A673 (cell line): ENCODE data around the gene LRRC8A. TPM values are rescaled to one million over a fixed set of nuclear protein-coding genes. Genes with fewer than 3 reads are reported as not detected.

Experiments used
- BruUV-seq: library from RNA; stranded (reverse); fragments of 400-500 nt; replicated peaks from 2 replicates; lab custom pipeline; 2021; lab: Mats Ljungman, UMichigan
- CTCF ChIA-PET: fragments of 300-600 bp; sonication (Branson Sonifier 250); formaldehyde crosslinking; loops from one replicate; lab custom pipeline; 2022; ENCODE audit warnings: antibody characterized with exemption; lab: Charles Lee
- POLR2A ChIA-PET: fragments of 300-600 bp; sonication (Branson Sonifier 250); formaldehyde crosslinking; loops from one replicate; lab custom pipeline; 2022; ENCODE audit warnings: antibody characterized with exemption; ENCODE audit not compliant: low non-redundant PET; lab: Charles Lee
- DNase-seq: peaks from one replicate; pipeline ENCODE4 v3.0.0-alpha.2; 2015; ENCODE audit warnings: low spot score
- H3K27ac ChIP-seq: fragments of 200-600 bp; sonication (generic); 2 replicates; pipeline ENCODE4 v1.5.1; 2016; ENCODE audit warnings: mixed run types, low read depth, mild to moderate bottlenecking, mixed read lengths, antibody characterized with exemption, low read length; ENCODE audit not compliant: poor library complexity, severe bottlenecking
- H3K27me3 ChIP-seq: fragments of 200-600 bp; sonication (generic); replicated peaks from 2 replicates; pipeline ENCODE4 v1.6.1; 2017; ENCODE audit warnings: mixed run types, low read depth, mild to moderate bottlenecking, mixed read lengths, antibody characterized with exemption, low read length; ENCODE audit not compliant: insufficient read depth, poor library complexity
- H3K36me3 ChIP-seq: fragments of 200-600 bp; sonication (generic); 2 replicates; pipeline ENCODE4 v1.6.1; 2016; ENCODE audit warnings: mixed run types, mild to moderate bottlenecking, mixed read lengths, antibody characterized with exemption, low read length; ENCODE audit not compliant: insufficient read depth, poor library complexity, severe bottlenecking
- H3K4me1 ChIP-seq: fragments of 200-600 bp; sonication (generic); 2 replicates; pipeline ENCODE4 v1.6.1; 2017; ENCODE audit warnings: mixed run types, mild to moderate bottlenecking, mixed read lengths, antibody characterized with exemption, low read length; ENCODE audit not compliant: insufficient read depth, poor library complexity, severe bottlenecking
- H3K4me3 ChIP-seq: fragments of 200-600 bp; sonication (generic); 2 replicates; pipeline ENCODE4 v1.5.1; 2016; ENCODE audit warnings: low read depth, mixed run types, mild to moderate bottlenecking, mixed read lengths, low read length; ENCODE audit not compliant: poor library complexity, severe bottlenecking
- H3K9me3 ChIP-seq: fragments of 200-600 bp; sonication (generic); 2 replicates; pipeline ENCODE4 v1.6.1; 2016; ENCODE audit warnings: mixed run types, low read depth, mild to moderate bottlenecking, mixed read lengths, antibody characterized with exemption, low read length; ENCODE audit not compliant: poor library complexity, severe bottlenecking
- EZH2 ChIP-seq: fragments of 200-600 bp; sonication (generic); IDR thresholded peaks from 2 replicates; pipeline ENCODE4 v1.6.1; 2017; ENCODE audit warnings: borderline replicate concordance, low read depth, mild to moderate bottlenecking, mixed read lengths, antibody characterized with exemption, low read length; ENCODE audit not compliant: poor library complexity, severe bottlenecking
- intact Hi-C: fragments of 100-400 bp; cut with micrococcal nuclease; formaldehyde crosslinking; loops from one replicate; pipeline ENCODE4 v1.10.0; 2022; ENCODE audit not compliant: unreplicated experiment
- total RNA-seq: library from RNA; stranded (reverse); gene quantifications from 2 replicates; pipeline ENCODE4 v1.2.3, GENCODE V29; 2021
- TF ChIP-seq, protein P1 (sequence below): fragments of 300-800, 200-600 bp; sonication (generic); conservative IDR thresholded peaks from 2 replicates; pipeline ENCODE4 v1.5.1; 2017; ENCODE audit warnings: low read depth, mild to moderate bottlenecking, antibody characterized with exemption, low read length, moderate library complexity, mixed read lengths

The LRRC8A gene
- total RNA-seq, 1 experiment from 2014 or later: 56.8 TPM

- H3K9me3 ChIP-seq: no peaks in the 10 kb centered on the region
- H3K4me3 ChIP-seq: no peak overlapping the region
- H3K4me1 ChIP-seq: peaks cover 2% of the 10 kb centered on the region
- ChIA-PET POLR2A (no interaction called here), CTCF (no interaction called here)
- no peaks in the 10 kb centered on the region for H3K27me3 ChIP-seq
- intact Hi-C loops: no loop called here
- TF ChIP-seq, protein P1, sequence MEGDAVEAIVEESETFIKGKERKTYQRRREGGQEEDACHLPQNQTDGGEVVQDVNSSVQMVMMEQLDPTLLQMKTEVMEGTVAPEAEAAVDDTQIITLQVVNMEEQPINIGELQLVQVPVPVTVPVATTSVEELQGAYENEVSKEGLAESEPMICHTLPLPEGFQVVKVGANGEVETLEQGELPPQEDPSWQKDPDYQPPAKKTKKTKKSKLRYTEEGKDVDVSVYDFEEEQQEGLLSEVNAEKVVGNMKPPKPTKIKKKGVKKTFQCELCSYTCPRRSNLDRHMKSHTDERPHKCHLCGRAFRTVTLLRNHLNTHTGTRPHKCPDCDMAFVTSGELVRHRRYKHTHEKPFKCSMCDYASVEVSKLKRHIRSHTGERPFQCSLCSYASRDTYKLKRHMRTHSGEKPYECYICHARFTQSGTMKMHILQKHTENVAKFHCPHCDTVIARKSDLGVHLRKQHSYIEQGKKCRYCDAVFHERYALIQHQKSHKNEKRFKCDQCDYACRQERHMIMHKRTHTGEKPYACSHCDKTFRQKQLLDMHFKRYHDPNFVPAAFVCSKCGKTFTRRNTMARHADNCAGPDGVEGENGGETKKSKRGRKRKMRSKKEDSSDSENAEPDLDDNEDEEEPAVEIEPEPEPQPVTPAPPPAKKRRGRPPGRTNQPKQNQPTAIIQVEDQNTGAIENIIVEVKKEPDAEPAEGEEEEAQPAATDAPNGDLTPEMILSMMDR: no peak
- TF ChIP-seq EZH2: no peak
- no TSS peak for BruUV-seq
- H3K36me3 ChIP-seq: peaks cover 30% of the 10 kb centered on the region
- no peak overlapping the region for H3K27ac ChIP-seq
- DNase-seq: no peak
Observed at GRCh38 chr9:128905964-128906363, 24.0 kb downstream of the LRRC8A start.

GRCh38 chr9:128906741-128907140 lies 24.8 kb downstream of the LRRC8A start:
- Histone ChIP-seq H3K36me3 (peaks cover 30% of the 10 kb centered on the region), H3K4me3 (no peak overlapping the region), H3K27ac (no peak overlapping the region), H3K9me3 (no peaks in the 10 kb centered on the region), H3K4me1 (peaks cover 10% of the 10 kb centered on the region), H3K27me3 (no peaks in the 10 kb centered on the region)
- DNase-seq: no peak
- BruUV-seq: no TSS peak
- TF ChIP-seq EZH2: no peak
- TF ChIP-seq, protein P1: no peak
- ChIA-PET CTCF (no interaction called here), POLR2A (no interaction called here)
- intact Hi-C loops: no loop called here

DNA sequence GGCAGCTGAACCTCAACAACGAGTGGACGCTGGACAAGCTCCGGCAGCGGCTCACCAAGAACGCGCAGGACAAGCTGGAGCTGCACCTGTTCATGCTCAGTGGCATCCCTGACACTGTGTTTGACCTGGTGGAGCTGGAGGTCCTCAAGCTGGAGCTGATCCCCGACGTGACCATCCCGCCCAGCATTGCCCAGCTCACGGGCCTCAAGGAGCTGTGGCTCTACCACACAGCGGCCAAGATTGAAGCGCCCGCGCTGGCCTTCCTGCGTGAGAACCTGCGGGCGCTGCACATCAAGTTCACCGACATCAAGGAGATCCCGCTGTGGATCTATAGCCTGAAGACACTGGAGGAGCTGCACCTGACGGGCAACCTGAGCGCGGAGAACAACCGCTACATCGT lies 26.4 kb downstream of the LRRC8A start:
- BruUV-seq: no TSS peak
- Histone ChIP-seq H3K27me3 (no peaks in the 10 kb centered on the region), H3K4me1 (peaks cover 16% of the 10 kb centered on the region), H3K27ac (no peak overlapping the region), H3K4me3 (no peak overlapping the region), H3K36me3 (peaks cover 30% of the 10 kb centered on the region), H3K9me3 (no peaks in the 10 kb centered on the region)
- POLR2A ChIA-PET: no interaction called here
- CTCF ChIA-PET: no interaction called here
- DNase-seq: no peak
- TF ChIP-seq, protein P1: no peak
- intact Hi-C loops: no loop called here
